Activated CD8-positive, alpha-beta memory T cell treated with anti-CD3 and anti-CD28 coated beads, Interleukin-2, amount 50 U/mL, for 24 hours (primary cell): ENCODE data around the gene SIX6.

Experiments used
- DNase-seq: peaks from one replicate; pipeline ENCODE4 v3.0.0-alpha.2; 2020; ENCODE audit errors: extremely low read depth

SIX6 gene

GRCh38 chr14:60514378-60514740, 5.4 kb downstream of the SIX6 start:
- no peak for DNase-seq

DNA sequence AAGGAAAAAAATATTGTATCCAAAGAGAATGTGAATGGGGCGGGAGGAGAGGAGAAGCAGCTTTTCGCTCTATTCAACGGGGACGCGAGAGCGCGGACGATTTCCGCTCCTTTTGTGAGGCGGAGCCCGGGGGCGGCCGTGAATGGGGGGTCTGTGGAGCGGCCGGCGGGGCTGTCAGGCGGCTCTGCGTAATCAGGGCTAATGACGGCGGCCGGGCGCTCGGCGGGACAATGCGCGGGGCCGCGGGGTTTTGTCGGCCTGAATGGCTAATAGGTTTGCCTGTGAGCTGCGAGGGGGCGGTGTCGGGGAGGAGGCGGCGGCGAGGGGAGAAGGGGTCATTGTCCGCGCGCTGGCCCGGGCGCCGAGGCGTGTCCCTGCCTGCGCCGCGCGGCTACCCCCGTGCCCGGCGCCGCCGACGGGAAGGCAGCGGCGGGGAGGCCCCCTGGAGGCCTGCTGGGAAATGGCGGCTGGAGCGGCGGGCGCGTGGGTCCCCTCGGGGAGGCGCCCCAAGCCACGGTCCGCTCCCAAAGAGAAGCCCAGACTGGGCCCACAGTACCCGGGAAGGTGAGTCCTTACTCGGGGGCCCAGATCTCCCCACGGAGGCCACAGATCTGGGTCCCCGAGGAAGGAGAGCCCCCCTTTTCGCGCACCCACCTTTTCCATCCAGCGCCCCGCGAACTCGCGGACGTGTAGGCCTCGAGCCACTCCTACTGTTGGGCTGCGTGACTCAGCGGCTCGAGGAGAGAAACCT, 6.0 kb downstream of the SIX6 start:
- no peak for DNase-seq

DNA sequence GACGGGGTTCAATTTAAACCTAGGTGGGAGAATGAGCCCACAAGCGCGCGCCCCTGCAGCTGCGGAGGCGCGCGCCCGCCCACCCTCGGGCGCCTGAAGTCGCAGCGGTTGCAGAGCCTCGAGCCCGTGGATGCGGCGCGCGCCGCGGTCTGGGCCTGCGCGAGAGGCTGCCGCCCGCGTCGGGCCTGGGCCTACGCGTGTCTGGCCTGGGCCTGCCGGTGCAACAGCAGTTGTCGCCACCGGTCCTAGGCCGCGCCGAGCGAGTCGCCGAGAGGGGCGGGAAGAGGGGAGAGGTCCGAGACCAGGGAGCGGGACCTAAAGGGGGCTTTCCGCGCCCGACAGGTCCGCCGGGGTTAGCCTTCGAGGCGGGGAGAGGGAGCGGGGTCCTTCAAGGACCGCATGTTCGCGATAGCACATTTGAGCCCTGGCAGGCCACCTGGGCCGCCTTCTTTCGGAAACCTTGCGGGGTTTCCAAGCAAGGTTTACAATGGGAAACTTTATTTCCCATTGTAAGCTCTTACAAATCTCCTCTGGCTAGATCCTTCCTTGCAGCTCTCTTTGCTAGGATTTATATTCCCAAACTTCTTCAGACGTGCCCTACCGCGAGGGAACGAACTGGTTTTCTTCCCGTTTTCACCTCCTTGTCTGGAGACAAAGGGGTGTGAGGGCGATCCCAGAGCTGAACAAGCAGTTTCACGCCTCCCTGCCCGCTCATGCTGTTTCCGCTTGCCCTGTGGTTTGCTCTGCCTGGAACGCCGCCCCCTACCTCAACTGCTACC, 6.8 kb downstream of the SIX6 start:
- no peak for DNase-seq

- DNase-seq = no peak
Measured at GRCh38 chr14:60532442-60532841, 23.5 kb downstream of the SIX6 start.

DNA sequence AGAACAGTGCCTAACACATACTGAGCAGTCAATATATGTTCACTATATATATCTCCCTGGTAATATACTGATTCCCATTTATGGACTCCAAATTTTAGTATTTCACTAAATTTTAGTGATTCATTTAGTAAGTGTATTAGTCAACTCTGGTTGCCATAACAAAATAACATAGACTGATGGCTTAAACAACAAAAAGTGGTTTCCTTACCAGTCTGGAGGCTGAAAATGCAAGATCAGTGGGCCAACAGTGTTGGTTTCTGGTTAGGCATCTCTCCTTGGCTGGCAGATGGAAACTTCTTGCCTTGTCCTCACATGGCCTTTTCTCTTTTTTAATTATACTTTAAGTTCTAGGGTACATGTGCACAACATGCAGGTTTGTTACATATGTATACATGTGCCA, 28.7 kb downstream of the SIX6 start:
- DNase-seq = no peak

- no peak for DNase-seq
Measured at GRCh38 chr14:60544659-60545058, 35.7 kb downstream of the SIX6 start.

- no peak for DNase-seq
Measured at GRCh38 chr14:60553808-60554207, 44.9 kb downstream of the SIX6 start.

DNA sequence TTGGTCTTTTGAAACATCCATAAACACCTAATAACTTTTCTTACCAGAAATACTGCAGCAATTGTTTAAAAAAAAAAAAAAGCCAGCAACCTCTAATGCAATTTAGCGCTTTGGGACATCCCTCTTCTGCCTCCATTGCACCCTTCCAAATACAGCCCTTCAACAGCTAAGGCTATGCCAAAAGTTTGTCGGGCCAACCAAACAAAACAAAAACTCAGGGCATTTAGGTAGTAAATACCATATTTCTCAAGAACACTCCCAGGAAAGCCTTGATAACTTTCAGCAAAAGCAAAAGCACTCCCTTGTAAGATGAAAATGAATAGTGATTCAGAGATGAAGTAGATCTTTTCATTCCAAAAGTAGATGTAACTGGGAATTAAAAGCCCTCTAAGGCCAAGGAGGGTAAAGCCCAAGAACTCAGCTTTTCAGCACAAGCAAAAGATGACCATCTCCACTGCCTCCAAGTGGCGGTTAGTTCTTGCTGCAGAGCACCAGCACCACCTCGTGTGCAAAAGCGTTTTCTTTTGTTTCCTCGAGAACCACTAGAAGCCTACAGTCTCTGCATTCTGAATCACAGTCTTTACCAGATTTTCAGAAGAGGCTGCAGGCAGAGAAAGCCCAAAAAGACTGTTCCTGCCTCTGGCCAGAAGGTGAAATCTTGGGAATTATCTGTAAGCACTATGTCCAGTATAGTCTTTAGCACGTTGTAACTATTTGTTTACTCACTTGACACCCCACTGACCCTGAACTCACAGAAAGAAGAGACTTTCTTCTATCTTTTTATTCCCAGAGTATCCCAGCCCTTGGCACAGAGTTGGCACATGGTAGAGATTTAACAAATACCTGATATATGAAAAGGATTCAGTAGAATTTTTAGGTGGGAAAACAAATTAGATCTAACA, 53.1 kb downstream of the SIX6 start:
- DNase-seq = no peak
